Muscle of back (tissue), 11 donors: ENCODE data around the gene FBXL20. TPM values are rescaled to one million over a fixed set of nuclear protein-coding genes. Genes with fewer than 3 reads are reported as not detected.
"Not testable (repeated sequence)": the region's sequence is repeated elsewhere in the genome, so short reads cannot be mapped to it uniquely, and the experiment has no call there.

Source experiments
- DNase-seq, 3 donors: peaks; one replicate each; pipeline versions ENCODE4 v3.0.0 to v3.0.0-alpha.2; 2013
- polyA plus RNA-seq, 10 donors: library from polyadenylated mRNA; unstranded; fragments of 120-200 nt; gene quantifications; one replicate each; pipeline ENCODE4 v1.2.1, GENCODE V29; 2013; ENCODE audit not compliant: insufficient read length in 10 of 10

FBXL20 gene
- polyA plus RNA-seq, 10 donors = 5.1 to 8.1 (median 6.6) TPM

DNA sequence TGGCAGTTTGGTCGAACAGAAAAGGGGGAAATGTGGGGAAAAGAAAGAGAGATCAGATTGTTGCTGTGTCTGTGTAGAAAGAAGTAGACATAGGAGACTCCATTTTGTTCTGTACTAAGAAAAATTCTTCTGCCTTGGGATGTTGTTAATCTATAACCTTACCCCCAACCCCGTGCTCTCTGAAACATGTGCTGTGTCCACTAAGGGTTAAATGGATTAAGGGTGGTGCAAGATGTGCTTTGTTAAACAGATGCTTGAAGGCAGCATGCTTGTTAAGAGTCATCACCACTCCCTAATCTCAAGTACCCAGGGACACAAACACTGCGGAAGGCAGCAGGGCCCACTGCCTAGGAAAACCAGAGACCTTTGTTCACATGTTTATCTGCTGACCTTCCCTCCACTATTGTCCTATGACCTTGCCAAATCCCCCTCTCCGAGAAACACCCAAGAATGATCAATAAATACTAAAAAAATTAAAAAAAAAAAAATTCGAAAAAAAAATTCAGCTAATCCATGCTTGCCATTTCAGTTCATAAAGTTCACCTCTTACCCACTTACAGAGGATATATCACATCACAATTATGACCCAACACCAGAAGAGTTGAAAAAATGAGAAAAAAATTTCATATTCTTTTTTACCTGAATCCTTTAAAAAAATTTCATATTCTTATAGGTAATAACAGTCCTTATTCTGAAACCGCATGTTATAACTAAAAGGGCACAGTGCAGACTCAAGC is 67.2 kb downstream of the FBXL20 start:
- DNase-seq = not testable (repeated sequence)

GRCh38 chr17:39332092-39332491 is 69.3 kb downstream of the FBXL20 start:
- no peak for DNase-seq

GRCh38 chr17:39328815-39329214 is 72.6 kb downstream of the FBXL20 start:
- DNase-seq = no peak

- no peak for DNase-seq
Measured at GRCh38 chr17:39327109-39327508, 74.3 kb downstream of the FBXL20 start.

DNA sequence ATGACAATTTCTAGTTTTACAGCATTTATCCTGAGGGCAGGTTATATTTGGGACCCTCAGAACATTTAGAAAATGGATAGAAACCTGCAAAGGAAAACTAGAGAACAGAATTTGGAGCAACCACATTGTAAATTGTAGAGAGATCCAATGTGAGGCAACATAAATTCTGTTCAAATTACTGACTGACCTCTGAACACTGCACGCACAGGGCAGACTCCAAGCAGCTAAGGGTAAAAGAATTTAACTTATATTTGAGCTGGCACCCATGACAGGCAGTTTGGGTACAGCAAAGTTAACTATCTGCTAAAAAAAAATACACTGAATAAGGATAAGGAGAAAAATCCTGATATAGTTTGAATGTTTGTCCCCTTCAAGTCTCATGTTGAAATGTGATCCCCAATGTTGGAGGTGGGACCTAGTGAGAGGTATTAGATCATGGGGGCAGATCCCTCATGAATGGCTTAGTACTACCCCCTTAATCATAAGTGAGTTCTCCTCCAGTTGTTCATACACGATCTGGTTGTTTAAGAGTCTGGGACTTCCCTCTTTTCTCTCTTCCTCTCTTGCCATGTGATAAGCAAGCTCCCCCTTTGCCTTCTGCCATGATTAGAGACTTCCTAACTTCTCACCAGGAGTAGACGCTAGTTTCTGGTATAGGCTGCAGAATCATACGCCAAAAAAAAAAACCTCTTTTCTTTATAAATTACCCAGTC is 75.7 kb downstream of the FBXL20 start:
- DNase-seq = peak in 1 of 3 donors; percentile 4

DNA sequence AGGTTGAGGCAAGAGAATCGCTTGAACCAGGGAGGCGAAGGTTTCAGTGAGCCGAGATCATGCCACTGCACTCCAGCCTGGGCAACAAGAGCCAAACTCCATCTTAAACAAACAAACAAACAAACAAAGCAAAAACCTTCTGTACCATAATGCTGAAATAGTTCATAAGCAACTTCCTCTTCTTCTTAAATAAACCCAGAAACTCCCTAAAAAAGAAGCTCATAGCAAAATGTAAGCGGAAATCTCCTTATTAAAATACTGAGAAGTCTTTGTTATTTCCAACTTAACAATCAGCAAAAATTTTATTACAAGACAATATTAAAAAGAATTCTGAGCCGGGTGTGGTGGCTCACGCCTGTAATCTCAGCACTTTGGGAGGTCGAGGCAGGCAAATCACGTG is 82.8 kb downstream of the FBXL20 start:
- no peak for DNase-seq

DNA sequence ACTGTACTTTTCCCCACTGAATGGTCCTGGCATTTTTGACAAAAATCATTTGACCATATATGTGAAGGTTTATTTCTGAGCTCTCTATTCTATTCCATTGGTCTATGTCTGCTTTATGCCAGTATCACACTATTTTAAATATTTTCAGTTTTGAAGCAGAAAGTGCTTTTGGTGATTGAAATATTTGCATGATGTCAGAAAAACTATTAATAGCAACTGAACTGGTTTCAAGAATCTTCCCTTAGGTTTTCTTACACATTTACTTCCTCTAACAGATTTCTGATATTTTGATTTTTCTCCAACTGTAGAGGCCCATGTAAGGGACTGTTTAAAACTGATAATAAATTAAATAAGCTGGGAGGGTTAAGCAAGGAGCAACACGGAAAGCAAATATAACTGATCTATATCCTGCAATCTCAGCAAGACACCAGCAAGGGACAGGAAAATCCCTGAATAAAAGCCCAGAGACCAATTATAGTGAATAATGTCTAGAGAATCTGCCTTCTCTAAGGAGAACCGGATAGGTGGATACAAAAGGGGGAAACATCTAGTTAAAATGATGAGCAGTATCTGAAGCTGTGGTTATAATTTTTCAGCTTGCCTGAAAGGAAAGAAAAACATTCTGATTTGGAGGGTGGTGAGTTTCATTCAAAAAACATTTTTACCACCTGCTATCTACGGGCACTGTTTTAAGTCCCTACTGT is 94.8 kb downstream of the FBXL20 start:
- peak; percentile 18 to 69 (median 46) for DNase-seq

DNA sequence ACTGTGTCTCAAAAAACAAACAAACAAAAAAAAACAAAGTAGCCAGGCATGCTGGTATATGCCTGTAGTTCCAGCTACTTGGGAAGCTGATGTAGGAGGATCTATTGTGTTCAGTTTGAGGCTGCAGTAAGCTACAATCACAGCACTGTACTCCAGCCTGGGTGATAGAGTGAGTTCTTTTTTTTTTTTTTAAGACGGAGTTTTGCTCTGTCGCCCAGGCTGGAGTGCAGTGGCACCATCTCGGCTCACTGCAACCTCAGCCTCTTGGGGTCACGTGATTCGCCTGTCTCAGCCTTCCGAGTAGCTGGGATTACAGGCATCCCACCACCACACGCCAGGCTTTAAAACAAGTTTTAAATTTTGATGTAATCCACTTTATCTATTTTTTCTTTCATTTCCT is 95.4 kb downstream of the FBXL20 start:
- DNase-seq = no peak

DNA sequence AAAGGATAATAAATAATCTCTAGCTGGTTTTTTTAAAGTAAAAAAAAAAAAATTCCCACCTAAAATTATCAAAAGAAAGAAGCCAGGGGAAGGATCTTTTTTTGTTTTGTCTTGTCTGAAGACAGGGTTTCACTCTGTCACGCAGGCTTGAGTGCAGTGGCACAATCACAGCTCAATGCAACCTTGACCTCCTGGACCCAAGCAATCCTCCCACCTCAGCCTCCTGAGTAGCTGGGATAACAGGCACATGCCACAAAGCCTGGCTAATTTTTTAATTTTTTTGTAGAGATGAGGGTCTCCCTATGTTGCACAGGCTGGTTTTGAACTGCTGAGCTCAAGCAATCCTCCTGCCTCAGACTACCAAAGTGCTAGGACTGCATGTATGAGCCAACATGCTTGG is 97.2 kb downstream of the FBXL20 start:
- DNase-seq = no peak

DNA sequence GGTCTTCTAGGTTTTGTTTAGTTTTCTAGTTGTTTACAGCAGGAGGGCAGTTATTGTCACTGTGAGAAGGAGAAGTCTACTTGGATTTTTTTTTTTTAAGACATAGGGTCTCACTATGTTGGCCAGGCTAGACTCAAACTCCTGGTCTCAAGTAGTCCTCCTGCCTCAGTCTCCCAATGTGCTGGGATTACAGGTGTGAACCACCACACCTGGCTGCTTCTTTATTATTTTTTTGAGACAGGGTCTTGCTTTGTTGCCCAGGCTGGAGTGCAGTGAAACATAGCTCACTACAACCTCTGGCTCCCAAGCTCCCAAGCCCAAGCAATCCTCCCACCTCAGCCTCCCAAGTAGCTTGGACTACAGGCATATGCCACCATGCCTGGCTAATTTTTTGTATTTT is 107.4 kb downstream of the FBXL20 start:
- DNase-seq = no peak

GRCh38 chr17:39292546-39292945 is 108.9 kb downstream of the FBXL20 start:
- not testable (repeated sequence) for DNase-seq

DNA sequence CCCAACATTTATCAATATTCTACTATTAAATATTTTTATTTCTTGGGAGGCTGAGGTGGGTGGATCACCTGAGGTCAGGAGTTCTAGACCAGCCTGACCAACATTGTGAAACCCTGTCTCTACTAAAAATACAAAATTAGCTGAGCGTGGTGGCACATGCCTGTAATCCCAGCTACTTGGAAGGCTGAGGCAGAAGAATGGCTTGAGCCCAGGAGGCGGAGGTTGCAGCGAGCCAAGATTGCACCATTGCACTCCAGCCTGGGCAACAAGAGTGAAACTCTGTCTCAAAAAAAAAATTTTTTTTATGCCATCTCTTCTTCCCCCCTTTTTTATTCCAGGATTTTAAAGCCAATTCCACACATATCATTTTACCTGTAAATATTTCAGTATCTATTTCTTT is 114.9 kb downstream of the FBXL20 start:
- DNase-seq = not testable (repeated sequence)

DNA sequence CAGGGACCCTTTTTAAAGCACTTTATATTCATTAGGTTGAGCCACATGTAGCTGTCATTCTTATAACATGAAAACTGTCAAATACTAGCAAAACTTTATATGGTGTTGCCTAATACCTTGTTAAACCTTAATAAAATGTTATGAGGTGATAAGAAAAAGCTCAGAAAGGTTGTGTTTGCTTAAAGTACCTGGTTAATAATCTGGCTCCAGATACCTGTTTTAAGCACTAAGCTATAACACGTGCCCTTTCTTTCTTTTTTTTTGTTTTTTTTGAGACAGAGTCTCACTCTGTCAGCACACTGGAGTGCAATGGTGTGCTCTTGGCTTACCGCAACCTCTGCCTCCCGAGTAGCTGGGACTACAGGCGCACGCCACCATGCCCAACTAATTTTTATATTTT is 116.7 kb downstream of the FBXL20 start:
- no peak for DNase-seq

GRCh38 chr17:39283896-39284295 is 117.5 kb downstream of the FBXL20 start:
- no peak for DNase-seq

- DNase-seq = no peak
Measured at GRCh38 chr17:39283098-39283497, 118.3 kb downstream of the FBXL20 start.

- DNase-seq = no peak
Measured at GRCh38 chr17:39281806-39282205, 119.6 kb downstream of the FBXL20 start.

DNA sequence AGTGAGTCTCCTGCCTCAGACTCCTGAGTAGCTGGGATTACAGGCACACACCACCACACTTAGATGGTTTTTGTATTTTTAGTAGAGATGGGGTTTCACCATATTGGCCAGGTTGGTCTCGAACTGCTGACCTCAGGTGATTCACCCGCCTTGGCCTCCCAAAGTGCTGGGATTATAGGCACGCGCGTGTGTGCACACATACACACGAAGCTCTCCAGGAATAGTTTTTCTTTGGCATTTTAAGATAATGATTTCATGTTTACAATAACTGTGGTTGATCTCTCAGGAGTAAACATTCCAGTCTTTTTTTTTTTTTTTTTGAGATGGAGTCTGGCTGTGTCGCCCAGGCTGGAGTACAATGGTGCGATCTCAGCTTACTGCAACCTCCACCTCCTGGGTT is 123.2 kb downstream of the FBXL20 start:
- DNase-seq = not testable (repeated sequence)

- no peak for DNase-seq
Measured at GRCh38 chr17:39277110-39277509, 124.3 kb downstream of the FBXL20 start.

DNA sequence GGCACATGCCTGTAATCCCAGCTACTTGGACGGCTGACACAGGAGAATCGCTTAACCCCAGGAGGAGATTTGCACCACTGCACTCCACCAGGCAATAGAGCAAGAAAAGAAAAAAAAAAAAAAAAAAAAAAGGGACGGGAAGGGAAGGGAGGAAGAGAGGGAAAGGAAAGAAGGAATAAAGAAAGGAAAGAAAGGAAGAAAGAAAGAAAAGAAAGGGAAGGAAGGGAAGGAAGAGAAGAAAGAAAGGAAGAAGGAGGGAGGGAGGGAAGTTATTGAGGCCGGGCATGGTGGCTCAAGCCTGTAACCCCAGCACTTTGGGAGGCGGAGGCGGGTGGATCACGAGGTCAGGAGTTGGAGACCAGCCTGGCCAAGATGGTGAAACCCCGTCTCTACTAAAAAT is 125.3 kb downstream of the FBXL20 start:
- no peak for DNase-seq

GRCh38 chr17:39271546-39271945 is 129.9 kb downstream of the FBXL20 start:
- DNase-seq = no peak

- DNase-seq = peak; percentile 17 to 66 (median 50)
Measured at GRCh38 chr17:39270923-39271322, 130.5 kb downstream of the FBXL20 start.

DNA sequence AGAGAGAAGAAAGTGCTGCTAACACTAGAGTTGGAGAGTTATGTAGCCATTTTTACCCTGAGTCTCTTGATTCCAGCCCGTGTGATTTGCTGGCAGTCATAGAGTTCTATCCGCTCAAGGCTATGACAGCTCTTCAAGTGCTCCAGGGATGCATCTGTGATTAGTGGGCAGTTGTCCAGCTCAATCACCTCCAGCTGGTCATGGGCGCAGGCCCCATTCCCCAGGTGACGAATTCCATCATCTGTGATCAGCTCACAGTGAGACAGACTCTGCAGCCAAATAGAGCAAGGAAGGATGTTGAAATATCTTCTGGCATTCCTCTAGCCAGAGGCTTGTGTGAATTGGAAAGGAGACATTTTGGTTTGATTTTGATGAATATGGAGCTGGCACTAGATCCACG is 137.3 kb downstream of the FBXL20 start:
- peak; percentile 41 to 86 (median 77) for DNase-seq

DNA sequence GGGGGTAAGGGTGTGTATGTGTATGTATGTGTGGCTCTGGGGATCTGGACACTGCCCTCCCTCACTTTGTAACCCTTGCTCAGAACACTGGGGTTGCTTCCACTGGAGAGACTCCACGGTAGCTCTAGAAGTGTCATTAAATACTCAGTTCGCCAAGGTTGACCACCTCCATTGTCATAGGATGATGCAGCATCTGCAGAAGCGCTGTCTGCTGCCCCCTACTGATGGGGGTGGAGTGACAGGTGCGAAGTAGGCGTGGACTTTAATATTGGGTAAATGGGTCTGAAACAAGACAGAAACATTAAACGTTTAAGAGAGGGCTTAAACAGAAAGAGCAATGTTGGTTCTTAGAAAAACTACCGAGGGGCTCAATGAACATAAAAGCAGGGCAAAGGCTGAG is 140.1 kb downstream of the FBXL20 start:
- no peak for DNase-seq
